ENCODE data around the gene IQSEC1.

Gene IQSEC1

GRCh38 chr3:12995389-12996180, 77.6 kb downstream of the IQSEC1 start:
- no peak for FAIRE-seq

DNA sequence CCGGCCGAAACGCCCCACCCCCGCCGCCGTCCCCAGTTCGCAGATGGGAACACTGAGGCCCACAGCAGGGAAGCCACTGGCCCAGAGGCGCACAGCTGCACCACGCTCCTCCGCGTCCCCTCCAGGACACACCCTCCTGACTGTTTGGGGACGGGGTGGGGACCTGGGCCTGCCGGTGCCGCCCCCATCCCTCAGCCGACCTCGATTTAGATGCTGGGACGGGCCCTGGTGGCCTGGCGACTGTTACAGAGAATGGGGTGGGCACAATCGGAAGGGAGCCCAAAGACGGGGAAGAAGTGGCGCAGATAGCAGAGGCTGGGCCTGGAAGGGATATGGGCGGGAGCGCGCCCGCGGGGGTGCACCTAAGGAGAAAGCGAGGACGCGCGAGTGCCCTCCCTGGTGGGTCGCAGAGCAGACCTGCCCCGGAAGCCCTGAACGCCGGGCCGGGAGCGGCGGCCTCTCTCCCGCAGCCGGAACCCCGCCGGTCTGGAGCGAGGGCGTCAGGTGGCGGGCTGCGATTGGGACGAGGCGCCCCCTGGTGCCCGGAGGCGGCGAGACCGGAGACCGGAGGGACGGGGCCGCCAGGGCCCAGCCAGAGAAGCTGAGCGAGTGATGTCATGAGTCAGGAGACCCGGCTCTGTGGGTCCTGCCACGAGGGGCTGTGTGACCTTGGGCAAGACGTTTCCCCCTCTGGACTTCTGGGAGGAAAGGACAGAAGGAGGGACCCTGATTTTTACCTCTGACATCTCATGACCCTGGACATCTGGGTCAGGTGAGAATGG, 78.4 kb downstream of the IQSEC1 start:
- FAIRE-seq = no peak

DNA sequence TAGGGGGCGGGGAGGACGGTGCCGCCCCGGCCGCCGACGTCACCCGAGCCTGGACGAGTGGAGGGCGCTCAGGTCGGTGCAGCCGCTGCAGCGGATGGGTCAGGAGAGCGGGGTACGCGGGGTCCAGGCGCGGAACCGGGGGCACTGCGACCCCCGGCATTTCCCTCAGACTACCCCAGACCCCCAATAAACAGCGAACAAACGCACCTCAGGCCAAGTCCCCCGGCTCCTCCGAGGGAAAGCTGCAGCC, 78.9 kb downstream of the IQSEC1 start:
- FAIRE-seq = no peak

DNA sequence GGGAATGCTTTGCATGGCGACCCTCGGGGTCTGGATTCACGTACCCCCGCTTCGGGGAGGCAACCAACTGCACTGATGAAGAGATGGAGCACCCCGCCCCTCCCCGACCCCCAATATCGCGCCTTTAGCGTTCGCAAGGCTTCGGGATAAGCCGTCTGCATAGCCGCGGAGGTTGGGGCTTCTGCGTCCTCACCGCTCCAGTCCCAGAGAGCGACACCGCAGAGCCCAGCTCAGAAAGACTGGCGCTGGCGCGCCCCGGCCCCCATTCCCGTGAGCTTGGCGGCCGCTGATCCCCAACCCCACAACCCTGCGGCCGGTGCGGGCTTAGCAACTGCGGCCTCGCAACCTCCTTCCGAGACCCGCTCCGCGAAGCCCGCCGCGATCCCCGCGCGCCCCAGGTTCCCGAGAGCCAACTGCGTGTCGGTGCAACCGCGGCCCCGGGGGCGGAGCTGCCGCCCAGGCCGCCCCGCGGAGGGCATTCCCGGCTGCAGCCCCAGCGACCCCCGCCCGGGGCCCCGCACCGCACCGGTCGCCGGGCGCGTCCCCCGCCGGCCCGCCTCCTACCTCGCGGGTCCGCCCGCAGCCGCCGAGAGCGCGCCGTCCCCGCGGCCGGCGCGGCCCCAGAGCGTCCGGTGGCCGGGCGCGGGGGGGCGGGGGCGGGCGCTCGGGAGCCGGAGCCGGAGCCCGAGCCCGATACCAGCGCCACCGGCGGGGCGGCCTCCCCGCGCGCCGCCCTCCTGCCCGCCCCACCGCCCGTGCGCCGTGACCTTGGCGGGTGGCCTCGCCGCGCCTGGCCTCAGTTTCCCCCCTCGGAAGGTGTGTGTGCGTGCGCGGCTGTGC, 79.5 kb downstream of the IQSEC1 start:
- FAIRE-seq = no peak

GRCh38 chr3:12992629-12993516, 80.4 kb downstream of the IQSEC1 start:
- no peak for FAIRE-seq

- no peak for FAIRE-seq
Measured at GRCh38 chr3:12991861-12992281, 81.4 kb downstream of the IQSEC1 start.

- no peak for FAIRE-seq
Measured at GRCh38 chr3:12991481-12991837, 81.8 kb downstream of the IQSEC1 start.

- FAIRE-seq = no peak
Measured at GRCh38 chr3:12990781-12991480, 82.3 kb downstream of the IQSEC1 start.

- no peak for FAIRE-seq
Measured at GRCh38 chr3:12990306-12990705, 82.9 kb downstream of the IQSEC1 start.

GRCh38 chr3:12988728-12989454, 84.3 kb downstream of the IQSEC1 start:
- FAIRE-seq = no peak

GRCh38 chr3:12987602-12988001, 85.6 kb downstream of the IQSEC1 start:
- FAIRE-seq = no peak

DNA sequence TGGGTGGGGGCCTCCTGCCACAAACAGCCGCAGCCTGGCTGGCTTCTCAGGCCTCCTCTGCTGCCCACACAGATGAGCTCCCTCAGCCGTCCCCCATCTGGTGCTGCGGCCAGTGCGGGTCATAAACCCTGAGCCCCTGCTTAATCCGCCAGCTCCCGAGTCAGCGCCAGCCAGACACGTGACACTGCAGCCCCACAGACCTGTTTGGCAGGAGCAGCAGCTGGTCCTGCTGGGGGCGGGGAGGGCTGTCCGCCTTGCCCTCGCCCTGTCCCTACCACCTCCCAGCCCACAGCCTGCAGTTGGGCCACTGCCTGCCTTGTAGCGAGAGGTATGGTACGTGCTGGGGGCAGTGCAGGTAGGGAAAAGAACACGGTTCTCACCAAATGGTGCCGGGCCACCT, 86.2 kb downstream of the IQSEC1 start:
- no peak for FAIRE-seq

DNA sequence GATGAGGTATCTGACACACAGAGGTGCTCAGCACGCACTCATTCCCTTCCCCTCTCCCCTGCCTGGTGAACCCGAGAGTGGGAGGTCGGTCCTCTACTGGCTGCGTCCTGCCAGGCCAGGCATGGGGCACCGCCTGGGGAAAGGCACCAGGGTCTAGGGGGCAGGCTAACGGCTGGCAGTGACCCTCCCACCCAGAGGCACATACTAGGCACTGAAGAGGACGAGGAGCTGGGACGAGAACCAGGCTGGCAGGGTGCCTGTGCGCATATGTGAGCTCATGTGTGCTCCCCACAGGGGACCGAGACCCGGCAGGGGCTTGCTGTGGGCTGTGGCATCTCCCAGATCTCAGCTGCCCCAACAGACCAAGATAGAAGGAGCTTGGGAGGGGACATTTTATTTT, 86.7 kb downstream of the IQSEC1 start:
- no peak for FAIRE-seq

DNA sequence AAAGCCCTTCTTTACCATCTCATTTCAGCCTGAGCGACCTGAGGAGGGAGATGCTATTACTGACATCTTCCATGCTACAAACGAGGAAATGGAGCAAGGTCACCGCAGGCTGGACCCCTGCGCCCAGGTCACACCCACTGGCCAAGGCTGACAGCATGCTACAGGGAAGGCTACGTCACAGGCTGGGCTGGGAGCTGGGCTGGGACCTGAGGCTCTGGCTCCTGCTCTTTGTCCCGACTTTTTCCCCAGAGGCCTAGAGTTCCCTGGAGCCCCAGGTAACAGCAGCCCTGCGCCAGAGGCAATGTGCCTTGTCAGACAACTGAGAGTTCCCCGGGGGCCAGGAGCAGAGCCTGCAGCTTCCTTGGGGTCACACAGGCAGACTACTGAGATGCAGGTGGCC, 87.2 kb downstream of the IQSEC1 start:
- no peak for FAIRE-seq

DNA sequence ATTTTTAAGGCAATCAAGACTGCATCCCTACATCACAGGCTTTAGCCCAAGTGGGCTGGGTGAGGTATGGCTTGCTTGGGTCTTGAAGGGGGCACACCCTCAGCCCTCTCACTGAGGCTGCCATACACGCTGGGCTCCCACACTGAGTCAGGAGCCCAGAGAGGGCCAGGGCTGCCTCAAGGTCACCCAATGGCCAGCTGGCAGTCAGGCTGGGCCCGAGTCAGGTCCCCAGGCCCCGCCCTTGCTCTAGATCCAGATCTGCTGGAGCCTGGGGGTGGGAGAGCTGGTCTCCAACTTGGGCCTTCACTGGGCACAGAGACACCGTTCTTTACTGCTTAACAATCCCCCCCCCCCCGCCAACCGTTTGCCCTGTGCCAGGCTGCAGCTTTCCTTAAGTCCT, 88.1 kb downstream of the IQSEC1 start:
- no peak for FAIRE-seq

DNA sequence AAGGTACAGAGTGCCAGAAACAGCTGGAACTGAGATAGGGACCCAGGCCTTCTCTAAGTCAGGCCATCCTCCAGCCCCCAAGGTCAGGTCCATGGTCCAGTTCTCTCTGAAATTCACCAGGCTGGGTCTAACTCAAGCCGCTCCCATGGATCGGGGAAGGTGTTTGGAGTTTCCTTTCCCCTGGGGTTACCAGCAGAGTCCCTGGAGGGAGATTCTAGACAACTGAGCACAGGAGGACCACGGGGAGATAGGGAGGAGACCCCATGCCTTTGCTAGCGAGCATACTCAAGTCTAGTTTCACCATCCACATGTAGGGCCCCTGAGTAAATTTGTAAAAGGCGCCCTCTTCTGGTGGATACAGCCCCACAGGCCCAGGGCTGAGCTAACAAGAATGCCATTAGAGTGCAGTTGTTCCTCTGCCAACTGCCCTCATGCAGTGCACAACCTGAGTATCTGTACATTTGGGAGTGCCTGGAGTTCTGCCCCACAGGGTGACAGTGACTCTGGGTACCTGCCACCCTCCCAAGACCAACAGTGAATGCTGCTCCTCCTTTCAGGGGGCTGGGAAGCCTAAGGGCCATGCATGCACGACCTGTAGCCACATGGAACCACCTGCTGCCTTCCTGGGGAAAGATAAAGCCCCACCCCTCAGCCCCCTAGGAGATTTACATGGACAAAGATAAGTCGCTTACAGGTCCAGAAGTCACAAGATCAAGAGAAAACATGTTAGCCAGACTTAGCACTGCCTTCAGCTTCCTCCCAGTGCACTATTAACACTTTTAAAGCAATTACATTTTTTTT, 89.0 kb downstream of the IQSEC1 start:
- FAIRE-seq = no peak

GRCh38 chr3:12983319-12983718, 89.9 kb downstream of the IQSEC1 start:
- FAIRE-seq = no peak

- no peak for FAIRE-seq
Measured at GRCh38 chr3:12982619-12983101, 90.6 kb downstream of the IQSEC1 start.

GRCh38 chr3:12981306-12982275, 91.6 kb downstream of the IQSEC1 start:
- no peak for FAIRE-seq

All from colon (tissue), 2 donors.